IPS DF 6.9 (cell line): ENCODE measurements around the gene MPZL2.

Source experiments
- DNase-seq: peaks from one replicate; pipeline ENCODE4 v3.0.0-alpha.2; 2013; ENCODE audit warnings: low read depth, low spot score
- H3K27ac ChIP-seq: one replicate; pipeline ENCODE4 v1.5.1; 2013; ENCODE audit warnings: low read length, control low read depth
- H3K27me3 ChIP-seq: 2 replicates; pipeline ENCODE4 v1.6.1; 2013; ENCODE audit warnings: mild to moderate bottlenecking, low read length; ENCODE audit not compliant: control insufficient read depth, insufficient read depth
- H3K36me3 ChIP-seq: 2 replicates; pipeline ENCODE4 v1.6.1; 2013; ENCODE audit warnings: low read length; ENCODE audit not compliant: control insufficient read depth, insufficient read depth
- H3K4me1 ChIP-seq: 2 replicates; pipeline ENCODE4 v1.6.1; 2013; ENCODE audit warnings: low read length; ENCODE audit not compliant: control insufficient read depth, insufficient read depth
- H3K4me3 ChIP-seq: 2 replicates; pipeline ENCODE4 v1.5.1; 2013; ENCODE audit warnings: mild to moderate bottlenecking, low read length
- H3K9me3 ChIP-seq: 2 replicates; pipeline ENCODE4 v1.6.1; 2013; ENCODE audit warnings: low read length, inconsistent platforms; ENCODE audit not compliant: control insufficient read depth, insufficient read depth
- WGBS: extraction: QIAGEN DNeasy Blood & Tissue Kit; methylation state at CpG from one replicate; pipeline ENCODE4 v1.1.7; 2013; ENCODE audit warnings: mixed read lengths, missing lambda C conversion rate; ENCODE audit not compliant: insufficient read length, insufficient coverage; 5-methylcytosine and 5-hydroxymethylcytosine counted together

Gene MPZL2

GRCh38 chr11:118223570-118223969 lies 40.5 kb downstream of the MPZL2 start:
- Histone ChIP-seq H3K4me1 (no peaks in the 10 kb centered on the region), H3K4me3 (no peak overlapping the region), H3K36me3 (no peaks in the 10 kb centered on the region), H3K27me3 (no peaks in the 10 kb centered on the region), H3K27ac (no peak overlapping the region), H3K9me3 (no peaks in the 10 kb centered on the region)
- no CpG with 5 or more reads among the region's 2 CpGs for WGBS
- DNase-seq: no peak

GRCh38 chr11:118222437-118222836 lies 41.7 kb downstream of the MPZL2 start:
- no peak overlapping the region for H3K27ac ChIP-seq
- 100% methylated on average over 2 of the region's 4 CpGs for WGBS
- H3K4me3 ChIP-seq: no peak overlapping the region
- no peaks in the 10 kb centered on the region for H3K27me3 ChIP-seq
- no peak for DNase-seq
- no peaks in the 10 kb centered on the region for H3K4me1 ChIP-seq
- no peaks in the 10 kb centered on the region for H3K9me3 ChIP-seq
- H3K36me3 ChIP-seq: no peaks in the 10 kb centered on the region

- WGBS: no CpG with 5 or more reads among the region's 5 CpGs
Observed at GRCh38 chr11:118221419-118221818, 42.7 kb downstream of the MPZL2 start.

GRCh38 chr11:118219732-118220131 lies 44.4 kb downstream of the MPZL2 start:
- DNase-seq: no peak
- H3K4me1 ChIP-seq: no peaks in the 10 kb centered on the region
- H3K27ac ChIP-seq: no peak overlapping the region
- WGBS: no CpG with 5 or more reads among the region's 1 CpG
- no peak overlapping the region for H3K4me3 ChIP-seq
- no peaks in the 10 kb centered on the region for H3K36me3 ChIP-seq
- H3K27me3 ChIP-seq: no peaks in the 10 kb centered on the region
- no peaks in the 10 kb centered on the region for H3K9me3 ChIP-seq

More at GRCh38 chr11:118221419-118221818, 42.7 kb downstream of the MPZL2 start:
- Histone ChIP-seq H3K4me3 (no peak overlapping the region), H3K36me3 (no peaks in the 10 kb centered on the region), H3K27ac (no peak overlapping the region), H3K4me1 (no peaks in the 10 kb centered on the region), H3K27me3 (no peaks in the 10 kb centered on the region), H3K9me3 (no peaks in the 10 kb centered on the region)
- DNase-seq: no peak

GRCh38 chr11:118219244-118219643 lies 44.9 kb downstream of the MPZL2 start:
- no peaks in the 10 kb centered on the region for H3K9me3 ChIP-seq
- no peak for DNase-seq
- H3K27ac ChIP-seq: no peak overlapping the region
- no peak overlapping the region for H3K4me3 ChIP-seq
- H3K36me3 ChIP-seq: no peaks in the 10 kb centered on the region
- H3K4me1 ChIP-seq: no peaks in the 10 kb centered on the region
- H3K27me3 ChIP-seq: no peaks in the 10 kb centered on the region

GRCh38 chr11:118217575-118217974 lies 46.5 kb downstream of the MPZL2 start:
- H3K27ac ChIP-seq: no peak overlapping the region
- H3K9me3 ChIP-seq: no peaks in the 10 kb centered on the region
- no peaks in the 10 kb centered on the region for H3K4me1 ChIP-seq
- DNase-seq: no peak
- WGBS: no CpG with 5 or more reads among the region's 3 CpGs
- H3K27me3 ChIP-seq: no peaks in the 10 kb centered on the region
- H3K36me3 ChIP-seq: no peaks in the 10 kb centered on the region
- no peak overlapping the region for H3K4me3 ChIP-seq

GRCh38 chr11:118216621-118217481 lies 47.2 kb downstream of the MPZL2 start:
- DNase-seq: no peak
- Histone ChIP-seq H3K27me3 (no peaks in the 10 kb centered on the region), H3K36me3 (no peaks in the 10 kb centered on the region), H3K4me3 (no peak overlapping the region), H3K9me3 (no peaks in the 10 kb centered on the region), H3K27ac (no peak overlapping the region), H3K4me1 (peaks cover 2% of the 10 kb centered on the region; the same call in 1 of the 2 replicates)
- whole genome bisulfite sequencing: no CpG with 5 or more reads among the region's 11 CpGs

- peaks cover 4% of the 10 kb centered on the region; the same call in 1 of the 2 replicates for H3K4me1 ChIP-seq
- no peak for DNase-seq
- H3K27ac ChIP-seq: no peak overlapping the region
- H3K4me3 ChIP-seq: no peak overlapping the region
- WGBS: no CpG with 5 or more reads among the region's 7 CpGs
- no peaks in the 10 kb centered on the region for H3K9me3 ChIP-seq
- no peaks in the 10 kb centered on the region for H3K27me3 ChIP-seq
- no peaks in the 10 kb centered on the region for H3K36me3 ChIP-seq
Observed at GRCh38 chr11:118215765-118216164, 48.3 kb downstream of the MPZL2 start.

- WGBS: no CpG with 5 or more reads among the region's 3 CpGs
- no peak overlapping the region for H3K4me3 ChIP-seq
- H3K27ac ChIP-seq: no peak overlapping the region
- H3K9me3 ChIP-seq: no peaks in the 10 kb centered on the region
- H3K27me3 ChIP-seq: no peaks in the 10 kb centered on the region
- H3K36me3 ChIP-seq: no peaks in the 10 kb centered on the region
- no peak for DNase-seq
- H3K4me1 ChIP-seq: peaks cover 4% of the 10 kb centered on the region; the same call in 1 of the 2 replicates
Observed at GRCh38 chr11:118215262-118215661, 48.8 kb downstream of the MPZL2 start.

GRCh38 chr11:118214210-118214914 lies 49.7 kb downstream of the MPZL2 start:
- DNase-seq: no peak
- Histone ChIP-seq H3K4me3 (no peak overlapping the region), H3K27ac (no peak overlapping the region), H3K27me3 (no peaks in the 10 kb centered on the region), H3K4me1 (peaks cover 4% of the 10 kb centered on the region; the same call in 1 of the 2 replicates), H3K9me3 (no peaks in the 10 kb centered on the region), H3K36me3 (no peaks in the 10 kb centered on the region)
- no CpG with 5 or more reads among the region's 6 CpGs for WGBS
